AG04450 (cell line): ENCODE data around the gene HMGA1. TPM values are rescaled to one million over a fixed set of nuclear protein-coding genes. Genes with fewer than 3 reads are reported as not detected.
A peak's percentile ranks its signal among the peaks of the same experiment; 100 is the strongest.

ENCODE experiments used
- CTCF ChIA-PET: fragments of 300-600, 350-600 bp; formaldehyde crosslinking; extraction: SDS; loops from one replicate; lab custom pipeline; 2022; ENCODE audit warnings: antibody characterized with exemption, inconsistent platforms; lab: Charles Lee
- POLR2A ChIA-PET: fragments of 350-600 bp; formaldehyde crosslinking; extraction: SDS; loops from one replicate; lab custom pipeline; 2021; ENCODE audit warnings: antibody characterized with exemption, inconsistent platforms; lab: Yijun Ruan, JAX
- DNase-seq: peaks from one replicate; pipeline ENCODE4 v3.0.0-alpha.2; 2011; ENCODE audit warnings: low read depth, low spot score
- H3K27ac ChIP-seq: one replicate; pipeline ENCODE4 v1.5.1; 2012; ENCODE audit warnings: low read depth, low read length, control low read depth
- H3K27me3 ChIP-seq: one replicate; pipeline ENCODE4 v1.6.0; 2012; ENCODE audit warnings: low read length; ENCODE audit not compliant: control insufficient read depth, insufficient read depth
- H3K4me3 ChIP-seq: 2 replicates; pipeline ENCODE4 v1.5.1; 2011; ENCODE audit warnings: mild to moderate bottlenecking, low read depth, low read length, control low read depth
- H3K9me3 ChIP-seq: 2 replicates; pipeline ENCODE4 v1.5.1; 2012; ENCODE audit warnings: low read length; ENCODE audit not compliant: control insufficient read depth, insufficient read depth
- polyA plus RNA-seq: library from polyadenylated mRNA; depleted of rRNA; stranded (reverse); fragments of >200 nt; gene quantifications from 2 replicates; pipeline ENCODE4 v1.2.3, GENCODE V29; 2011
- TF ChIP-seq, protein P1 (sequence below): IDR thresholded peaks from 2 replicates; pipeline ENCODE4 v1.5.1; 2011; ENCODE audit warnings: low read depth, low read length, control low read depth, inconsistent platforms

The HMGA1 gene
- polyA plus RNA-seq, 1 experiment, result 142 TPM

- no peak overlapping the region for H3K4me3 ChIP-seq
- no peak overlapping the region for H3K27ac ChIP-seq
- no peaks in the 10 kb centered on the region for H3K27me3 ChIP-seq
- POLR2A ChIA-PET, result no interaction called here
- no peak for DNase-seq
- TF ChIP-seq, protein P1, sequence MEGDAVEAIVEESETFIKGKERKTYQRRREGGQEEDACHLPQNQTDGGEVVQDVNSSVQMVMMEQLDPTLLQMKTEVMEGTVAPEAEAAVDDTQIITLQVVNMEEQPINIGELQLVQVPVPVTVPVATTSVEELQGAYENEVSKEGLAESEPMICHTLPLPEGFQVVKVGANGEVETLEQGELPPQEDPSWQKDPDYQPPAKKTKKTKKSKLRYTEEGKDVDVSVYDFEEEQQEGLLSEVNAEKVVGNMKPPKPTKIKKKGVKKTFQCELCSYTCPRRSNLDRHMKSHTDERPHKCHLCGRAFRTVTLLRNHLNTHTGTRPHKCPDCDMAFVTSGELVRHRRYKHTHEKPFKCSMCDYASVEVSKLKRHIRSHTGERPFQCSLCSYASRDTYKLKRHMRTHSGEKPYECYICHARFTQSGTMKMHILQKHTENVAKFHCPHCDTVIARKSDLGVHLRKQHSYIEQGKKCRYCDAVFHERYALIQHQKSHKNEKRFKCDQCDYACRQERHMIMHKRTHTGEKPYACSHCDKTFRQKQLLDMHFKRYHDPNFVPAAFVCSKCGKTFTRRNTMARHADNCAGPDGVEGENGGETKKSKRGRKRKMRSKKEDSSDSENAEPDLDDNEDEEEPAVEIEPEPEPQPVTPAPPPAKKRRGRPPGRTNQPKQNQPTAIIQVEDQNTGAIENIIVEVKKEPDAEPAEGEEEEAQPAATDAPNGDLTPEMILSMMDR, result no peak
- CTCF ChIA-PET, result no interaction called here
- H3K9me3 ChIP-seq, result no peaks in the 10 kb centered on the region; the same call in 1 of the 2 replicates
These were observed 8.8 kb upstream of the HMGA1 start for GRCh38 chr6:34227761-34228421.

DNA sequence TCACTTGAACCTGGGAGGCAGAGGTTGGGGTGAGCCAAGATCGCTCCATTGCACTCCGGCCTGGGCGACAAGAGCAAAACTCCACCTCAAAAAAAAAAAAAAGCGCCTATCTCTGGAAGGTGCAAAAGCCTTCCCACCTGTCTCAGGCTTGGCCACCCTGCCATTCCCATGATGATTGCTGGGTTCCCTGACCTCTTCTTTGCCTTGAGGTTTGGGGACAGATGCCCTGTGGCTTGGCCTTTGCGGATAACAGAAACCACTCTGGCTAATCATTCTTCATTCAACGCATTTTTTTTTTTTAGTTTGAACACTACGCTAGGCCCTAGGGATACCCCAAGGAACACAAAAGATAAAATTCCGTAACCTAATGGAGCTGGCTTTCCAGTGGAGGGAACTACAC, 6.8 kb upstream of the HMGA1 start:
- Histone ChIP-seq H3K9me3 (no peaks in the 10 kb centered on the region; the same call in 1 of the 2 replicates), H3K27me3 (no peaks in the 10 kb centered on the region), H3K27ac (no peak overlapping the region), H3K4me3 (no peak overlapping the region)
- no peak for DNase-seq
- CTCF ChIA-PET, result no interaction called here
- TF ChIP-seq, protein P1, result no peak
- POLR2A ChIA-PET, result interaction anchor here (0.6 kb wide), 1 partner anchor 604 kb away, joined by 3 read pairs; no protein-coding TSS in a partner anchor

DNA sequence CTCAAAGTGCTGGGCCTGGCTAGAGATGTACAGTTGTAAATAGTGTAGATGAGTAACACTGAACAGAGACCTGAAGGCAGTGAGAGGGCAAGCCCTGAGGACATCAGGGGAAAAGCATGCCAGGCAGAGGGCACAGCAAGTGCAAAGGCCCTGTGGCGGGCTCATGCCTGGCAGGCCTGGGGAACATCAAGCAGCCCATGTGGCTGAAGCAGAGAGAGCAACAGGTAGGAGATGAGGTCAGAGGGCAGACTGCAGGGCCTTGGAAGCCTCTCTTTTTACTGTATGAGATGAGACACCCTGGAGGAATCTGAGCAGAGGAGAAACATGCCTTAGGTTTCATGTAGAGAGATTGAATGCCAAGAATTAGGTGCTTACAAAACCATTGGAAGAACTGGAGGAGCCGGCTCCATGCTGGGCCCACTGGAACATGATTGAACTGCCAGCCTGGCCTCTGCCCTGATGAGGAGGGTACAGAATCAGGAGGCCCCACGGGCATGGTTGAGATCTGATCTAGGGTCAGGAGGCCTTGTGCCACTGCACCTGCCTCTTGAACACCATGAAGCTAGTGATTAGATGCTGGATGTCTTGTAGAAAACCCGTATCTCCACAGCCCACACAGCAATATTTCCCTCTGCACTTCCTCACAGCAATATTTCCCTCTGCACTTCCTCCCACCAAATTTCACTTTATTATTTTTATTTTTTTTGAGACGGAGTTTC, 5.9 kb upstream of the HMGA1 start:
- Histone ChIP-seq H3K27me3 (no peaks in the 10 kb centered on the region), H3K4me3 (no peak overlapping the region), H3K27ac (peak overlapping the region; percentile 52), H3K9me3 (no peaks in the 10 kb centered on the region; the same call in 1 of the 2 replicates)
- ChIA-PET POLR2A (interaction anchor here (0.6 kb wide), 1 partner anchor 603 kb away, joined by 3 read pairs; no protein-coding TSS in a partner anchor), CTCF (no interaction called here)
- TF ChIP-seq, protein P1, result no peak
- DNase-seq, result no peak

- H3K27ac ChIP-seq, result no peak overlapping the region
- POLR2A ChIA-PET, result no interaction called here
- H3K27me3 ChIP-seq, result no peaks in the 10 kb centered on the region
- no peak overlapping the region for H3K4me3 ChIP-seq
- CTCF ChIA-PET, result no interaction called here
- no peaks in the 10 kb centered on the region; the same call in 1 of the 2 replicates for H3K9me3 ChIP-seq
- TF ChIP-seq, protein P1, result no peak
- DNase-seq, result no peak
These were observed 4.9 kb upstream of the HMGA1 start for GRCh38 chr6:34231566-34232336.
